ENCODE measurements around the gene P2RY10. TPM values are rescaled to one million over a fixed set of nuclear protein-coding genes. Genes with fewer than 3 reads are reported as not detected.

The P2RY10 gene
- total and polyA plus RNA-seq, 2 experiments from 2014 or later, result not detected

- TF ChIP-seq, protein P1, sequence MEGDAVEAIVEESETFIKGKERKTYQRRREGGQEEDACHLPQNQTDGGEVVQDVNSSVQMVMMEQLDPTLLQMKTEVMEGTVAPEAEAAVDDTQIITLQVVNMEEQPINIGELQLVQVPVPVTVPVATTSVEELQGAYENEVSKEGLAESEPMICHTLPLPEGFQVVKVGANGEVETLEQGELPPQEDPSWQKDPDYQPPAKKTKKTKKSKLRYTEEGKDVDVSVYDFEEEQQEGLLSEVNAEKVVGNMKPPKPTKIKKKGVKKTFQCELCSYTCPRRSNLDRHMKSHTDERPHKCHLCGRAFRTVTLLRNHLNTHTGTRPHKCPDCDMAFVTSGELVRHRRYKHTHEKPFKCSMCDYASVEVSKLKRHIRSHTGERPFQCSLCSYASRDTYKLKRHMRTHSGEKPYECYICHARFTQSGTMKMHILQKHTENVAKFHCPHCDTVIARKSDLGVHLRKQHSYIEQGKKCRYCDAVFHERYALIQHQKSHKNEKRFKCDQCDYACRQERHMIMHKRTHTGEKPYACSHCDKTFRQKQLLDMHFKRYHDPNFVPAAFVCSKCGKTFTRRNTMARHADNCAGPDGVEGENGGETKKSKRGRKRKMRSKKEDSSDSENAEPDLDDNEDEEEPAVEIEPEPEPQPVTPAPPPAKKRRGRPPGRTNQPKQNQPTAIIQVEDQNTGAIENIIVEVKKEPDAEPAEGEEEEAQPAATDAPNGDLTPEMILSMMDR (IDR thresholded peaks at IDR 0.05; ENCODE audit: low read depth, low read length), result no peak
- H3K27ac ChIP-seq, result no peak overlapping the region
- no peak for DNase-seq (ENCODE audit: low read depth in 1 of 2, low spot score in 1 of 2)
Observed at GRCh38 chrX:78944351-78944750, 840 bp upstream of the P2RY10 start.

DNA sequence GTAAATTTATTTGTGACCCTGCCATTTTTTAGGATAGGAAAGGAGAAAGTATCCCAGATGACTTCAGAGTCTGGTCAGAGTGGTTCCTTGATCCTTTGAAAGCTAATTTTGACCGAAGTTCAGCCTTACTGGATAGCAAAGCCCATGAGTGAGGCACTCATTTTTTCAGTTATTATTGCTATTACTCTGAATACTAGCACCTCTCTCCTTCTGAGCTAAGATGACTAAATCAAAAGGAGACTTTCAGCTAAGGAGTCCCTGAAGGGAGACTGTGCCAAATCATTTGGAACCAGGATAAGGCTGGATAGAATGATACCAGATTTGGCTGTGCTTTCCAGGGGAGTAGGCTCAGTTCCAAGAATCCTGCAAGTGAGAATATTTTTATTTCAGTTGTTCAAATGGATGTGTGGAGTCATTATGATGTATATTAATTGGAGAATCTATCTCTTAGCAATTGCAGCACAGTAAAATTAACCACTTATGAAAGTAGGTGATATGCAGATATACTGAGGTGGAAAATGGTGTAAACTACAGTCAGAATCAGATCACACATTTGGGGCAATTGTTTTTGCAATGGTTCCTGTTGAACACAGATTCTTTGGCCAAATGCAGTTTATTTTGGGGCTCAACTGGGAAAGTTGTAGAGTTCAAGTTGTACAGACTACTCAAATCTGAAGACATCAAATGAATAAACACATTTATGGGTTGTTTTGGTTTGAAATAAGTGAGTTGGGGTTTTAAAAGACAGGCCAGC lies 1.2 kb downstream of the P2RY10 start:
- Histone ChIP-seq H3K27me3 (no peaks in the 10 kb centered on the region), H3K27ac (no peak overlapping the region), H3K36me3 (no peaks in the 10 kb centered on the region), H3K4me1 (ENCODE audit: low read depth) (no peaks in the 10 kb centered on the region), H3K4me3 (no peak overlapping the region), H3K9me3 (ENCODE audit: low read depth) (no peaks in the 10 kb centered on the region)
- TF ChIP-seq, protein P1 (IDR thresholded peaks at IDR 0.05; ENCODE audit: low read depth, low read length), result no peak
- DNase-seq (ENCODE audit: low read depth in 1 of 2, low spot score in 1 of 2), result no peak

More at GRCh38 chrX:78944351-78944750, 840 bp upstream of the P2RY10 start:
- Histone ChIP-seq H3K9me3 (ENCODE audit: low read depth) (no peaks in the 10 kb centered on the region), H3K4me3 (no peak overlapping the region), H3K27me3 (no peaks in the 10 kb centered on the region), H3K4me1 (ENCODE audit: low read depth) (no peaks in the 10 kb centered on the region), H3K36me3 (no peaks in the 10 kb centered on the region)

DNA sequence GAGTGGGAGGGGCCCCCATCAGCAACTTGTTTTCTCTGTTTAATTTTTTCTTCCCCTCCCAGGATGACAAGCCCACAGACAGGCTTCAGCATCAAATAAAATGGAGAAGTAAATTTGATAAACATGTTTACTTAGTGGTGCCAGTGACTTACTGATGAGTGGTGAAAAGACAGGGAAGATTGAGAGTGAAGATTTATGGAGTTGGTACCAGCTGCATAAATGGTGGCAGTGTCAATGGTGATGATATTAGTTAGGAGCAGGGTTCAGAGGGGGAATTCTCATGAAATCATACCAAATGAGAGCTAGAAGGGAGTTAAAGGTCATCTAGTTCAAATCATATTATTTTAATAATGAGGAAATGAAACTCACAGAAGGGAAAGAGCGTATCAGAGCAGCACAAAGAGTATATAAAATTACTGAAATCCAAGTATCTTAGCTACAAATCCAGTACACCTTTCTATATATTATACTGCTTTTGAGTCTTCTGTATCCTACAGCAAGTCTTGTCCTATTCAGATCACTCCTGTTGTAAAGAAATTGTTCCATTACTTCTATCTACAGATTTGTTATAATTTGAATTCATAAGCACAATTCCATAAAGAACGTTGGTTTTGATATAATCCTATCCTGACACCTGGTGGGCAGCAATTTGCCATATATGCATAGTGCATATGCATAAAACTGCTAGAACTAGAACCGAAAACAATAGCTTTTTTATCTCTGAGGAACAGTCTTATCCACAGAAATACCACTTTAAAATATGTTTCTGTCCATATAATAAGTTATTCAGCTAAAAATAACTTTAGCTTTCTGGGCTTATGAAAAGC lies 5.0 kb downstream of the P2RY10 start:
- H3K4me3 ChIP-seq, result no peak overlapping the region
- no peak overlapping the region for H3K27ac ChIP-seq
- no peaks in the 10 kb centered on the region for H3K36me3 ChIP-seq
- H3K27me3 ChIP-seq, result no peaks in the 10 kb centered on the region
- no peaks in the 10 kb centered on the region for H3K9me3 ChIP-seq (ENCODE audit: low read depth)
- DNase-seq (ENCODE audit: low read depth in 1 of 2, low spot score in 1 of 2), result no peak
- TF ChIP-seq, protein P1 (IDR thresholded peaks at IDR 0.05; ENCODE audit: low read depth, low read length), result no peak
- H3K4me1 ChIP-seq (ENCODE audit: low read depth), result no peaks in the 10 kb centered on the region

GRCh38 chrX:78957049-78957767 lies 12.0 kb downstream of the P2RY10 start:
- Histone ChIP-seq H3K4me1 (ENCODE audit: low read depth) (no peaks in the 10 kb centered on the region), H3K27ac (no peak overlapping the region), H3K9me3 (ENCODE audit: low read depth) (no peaks in the 10 kb centered on the region), H3K4me3 (no peak overlapping the region), H3K27me3 (no peaks in the 10 kb centered on the region), H3K36me3 (no peaks in the 10 kb centered on the region)
- DNase-seq (ENCODE audit: low read depth in 1 of 2, low spot score in 1 of 2), result no peak
- TF ChIP-seq, protein P1 (IDR thresholded peaks at IDR 0.05; ENCODE audit: low read depth, low read length), result no peak

- no peaks in the 10 kb centered on the region for H3K27me3 ChIP-seq
- TF ChIP-seq, protein P1 (IDR thresholded peaks at IDR 0.05; ENCODE audit: low read depth, low read length), result no peak
- DNase-seq (ENCODE audit: low read depth in 1 of 2, low spot score in 1 of 2), result no peak
- no peaks in the 10 kb centered on the region for H3K4me1 ChIP-seq (ENCODE audit: low read depth)
- no peaks in the 10 kb centered on the region for H3K36me3 ChIP-seq
- no peaks in the 10 kb centered on the region for H3K9me3 ChIP-seq (ENCODE audit: low read depth)
- H3K27ac ChIP-seq, result no peak overlapping the region
- H3K4me3 ChIP-seq, result no peak overlapping the region
Observed at GRCh38 chrX:78957768-78958130, 12.6 kb downstream of the P2RY10 start.

All from cardiac muscle cell (in vitro differentiated cells and primary cell).